PFSK-1 (cell line): Measurements from ENCODE around the gene MARK1.

Source experiments
- POLR2AphosphoS5 ChIP-seq: IDR thresholded peaks from 2 replicates; pipeline ENCODE4 v1.6.1; 2012; ENCODE audit warnings: low read depth, mild to moderate bottlenecking, control low read depth, low read length, moderate library complexity
- SIN3A ChIP-seq: IDR thresholded peaks from 2 replicates; pipeline ENCODE4 v1.6.1; 2012; ENCODE audit warnings: mild to moderate bottlenecking, low read length, moderate library complexity, borderline replicate concordance; ENCODE audit not compliant: insufficient read depth
- TAF1 ChIP-seq: IDR thresholded peaks from 2 replicates; pipeline ENCODE4 v1.6.1; 2012; ENCODE audit warnings: low read length, control low read depth, borderline replicate concordance; ENCODE audit not compliant: insufficient read depth
- TF ChIP-seq, protein P1 (sequence below), 2 experiments: IDR thresholded peaks; 2 replicates each; pipeline versions ENCODE4 v1.6.1 to v1.8.0; 2011 to 2012; ENCODE audit warnings: low read depth in 2 of 2, low read length in 2 of 2, control low read depth in 1 of 2, inconsistent platforms in 1 of 2, mild to moderate bottlenecking in 1 of 2, moderate library complexity in 1 of 2; ENCODE audit not compliant: insufficient read depth in 1 of 2

DNA sequence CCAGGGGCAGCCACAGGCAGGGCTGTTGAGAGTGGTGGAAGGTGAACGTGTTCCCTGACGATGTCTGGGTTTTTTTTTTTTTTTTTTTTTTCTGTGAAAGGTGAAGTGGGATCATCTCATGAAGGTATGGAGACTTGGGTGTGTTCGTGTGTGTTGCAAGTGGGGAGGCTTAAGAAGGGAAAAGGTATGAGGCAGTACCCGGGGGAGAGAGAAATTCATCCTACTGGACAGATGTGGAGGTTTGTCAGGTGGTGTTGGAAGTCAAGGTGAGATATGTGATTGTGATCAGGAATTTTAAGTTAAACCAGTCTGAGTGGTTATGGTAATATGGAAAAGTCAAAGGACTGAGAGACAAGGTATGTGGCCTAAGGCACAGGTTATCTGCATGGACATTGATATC is 167.5 kb downstream of the MARK1 start:
- TF ChIP-seq TAF1 (no peak), POLR2AphosphoS5 (no peak), SIN3A (no peak)
- TF ChIP-seq, protein P1, sequence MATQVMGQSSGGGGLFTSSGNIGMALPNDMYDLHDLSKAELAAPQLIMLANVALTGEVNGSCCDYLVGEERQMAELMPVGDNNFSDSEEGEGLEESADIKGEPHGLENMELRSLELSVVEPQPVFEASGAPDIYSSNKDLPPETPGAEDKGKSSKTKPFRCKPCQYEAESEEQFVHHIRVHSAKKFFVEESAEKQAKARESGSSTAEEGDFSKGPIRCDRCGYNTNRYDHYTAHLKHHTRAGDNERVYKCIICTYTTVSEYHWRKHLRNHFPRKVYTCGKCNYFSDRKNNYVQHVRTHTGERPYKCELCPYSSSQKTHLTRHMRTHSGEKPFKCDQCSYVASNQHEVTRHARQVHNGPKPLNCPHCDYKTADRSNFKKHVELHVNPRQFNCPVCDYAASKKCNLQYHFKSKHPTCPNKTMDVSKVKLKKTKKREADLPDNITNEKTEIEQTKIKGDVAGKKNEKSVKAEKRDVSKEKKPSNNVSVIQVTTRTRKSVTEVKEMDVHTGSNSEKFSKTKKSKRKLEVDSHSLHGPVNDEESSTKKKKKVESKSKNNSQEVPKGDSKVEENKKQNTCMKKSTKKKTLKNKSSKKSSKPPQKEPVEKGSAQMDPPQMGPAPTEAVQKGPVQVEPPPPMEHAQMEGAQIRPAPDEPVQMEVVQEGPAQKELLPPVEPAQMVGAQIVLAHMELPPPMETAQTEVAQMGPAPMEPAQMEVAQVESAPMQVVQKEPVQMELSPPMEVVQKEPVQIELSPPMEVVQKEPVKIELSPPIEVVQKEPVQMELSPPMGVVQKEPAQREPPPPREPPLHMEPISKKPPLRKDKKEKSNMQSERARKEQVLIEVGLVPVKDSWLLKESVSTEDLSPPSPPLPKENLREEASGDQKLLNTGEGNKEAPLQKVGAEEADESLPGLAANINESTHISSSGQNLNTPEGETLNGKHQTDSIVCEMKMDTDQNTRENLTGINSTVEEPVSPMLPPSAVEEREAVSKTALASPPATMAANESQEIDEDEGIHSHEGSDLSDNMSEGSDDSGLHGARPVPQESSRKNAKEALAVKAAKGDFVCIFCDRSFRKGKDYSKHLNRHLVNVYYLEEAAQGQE (IDR thresholded peaks at IDR 0.05; ENCODE audit: insufficient read depth in 1 of 2, low read depth in 2 of 2, low read length in 2 of 2) = no peak
